Endothelial cell of umbilical vein (primary cell): ENCODE measurements around the gene PSME4. TPM values are rescaled to one million over a fixed set of nuclear protein-coding genes. Genes with fewer than 3 reads are reported as not detected.

Source experiments
- BruUV-seq: library from RNA; stranded (reverse); fragments of 400-500 nt; replicated peaks from 2 replicates; lab custom pipeline; 2021; lab: Mats Ljungman, UMichigan
- CTCF ChIA-PET: fragments of 300-600, 350-600 bp; sonication (Branson Sonifier 250); formaldehyde crosslinking; loops from one replicate; lab custom pipeline; 2021; ENCODE audit warnings: antibody characterized with exemption, inconsistent platforms; lab: Charles Lee
- POLR2A ChIA-PET: fragments of 300-600, 350-600 bp; sonication (Branson Sonifier 250); formaldehyde crosslinking; loops from one replicate; lab custom pipeline; 2021; ENCODE audit warnings: antibody characterized with exemption, inconsistent platforms; lab: Charles Lee
- DNase-seq: peaks from one replicate; pipeline ENCODE4 v3.0.0-alpha.2; 2011; ENCODE audit warnings: low read depth, low spot score
- FAIRE-seq: peaks from 2 replicates; lab custom pipeline; 2011; peaks lifted over from hg19 to GRCh38; lab: Jason Lieb, UNC
- H2AFZ ChIP-seq: 2 replicates; pipeline ENCODE4 v1.6.0; 2012; ENCODE audit warnings: low read depth, low read length, control low read depth, inconsistent platforms
- H3K27ac ChIP-seq: 2 replicates; pipeline ENCODE4 v1.5.1; 2011; ENCODE audit warnings: low read depth, mild to moderate bottlenecking, control low read depth, low read length, moderate library complexity; ENCODE audit not compliant: insufficient read depth
- H3K27me3 ChIP-seq, 2 experiments: 2 replicates each; pipeline versions ENCODE4 v1.6.0 to v1.6.1; 2011; ENCODE audit warnings: low read length in 2 of 2, mixed read lengths in 1 of 2; ENCODE audit not compliant: control insufficient read depth in 2 of 2, insufficient read depth in 2 of 2
- H3K36me3 ChIP-seq, 2 experiments: 2 replicates in 1 of 2; 3 replicates in 1 of 2; pipeline ENCODE4 v1.5.1; 2011; ENCODE audit warnings: low read length in 2 of 2, mild to moderate bottlenecking in 1 of 2, moderate library complexity in 1 of 2; ENCODE audit not compliant: control insufficient read depth in 2 of 2, insufficient read depth in 2 of 2; ENCODE audit errors: extremely low read depth in 1 of 2
- H3K4me1 ChIP-seq: 3 replicates; pipeline ENCODE4 v1.5.1; 2011; ENCODE audit warnings: mild to moderate bottlenecking, low read length; ENCODE audit not compliant: control insufficient read depth, insufficient read depth; ENCODE audit errors: extremely low read depth
- H3K4me2 ChIP-seq: 2 replicates; pipeline ENCODE4 v1.6.1; 2011; ENCODE audit warnings: low read length, control low read depth, mixed read lengths; ENCODE audit not compliant: insufficient read depth
- H3K4me3 ChIP-seq, 3 experiments: fragments of 200-600 bp in 1 of 3; sonication (generic), shearing (Covaris generic) in 1 of 3; replicated peaks in 1 of 3; 2 replicates each; pipeline ENCODE4 v1.5.1; 2011 to 2016; ENCODE audit warnings: control low read depth in 3 of 3, low read length in 3 of 3, mild to moderate bottlenecking in 2 of 3, inconsistent platforms in 1 of 3, low read depth in 1 of 3, moderate library complexity in 1 of 3; ENCODE audit not compliant: insufficient read depth in 1 of 3
- H3K79me2 ChIP-seq: 2 replicates; pipeline ENCODE4 v1.6.0; 2012; ENCODE audit warnings: low read length, inconsistent platforms; ENCODE audit not compliant: control insufficient read depth, insufficient read depth
- H3K9ac ChIP-seq: replicated peaks from 2 replicates; pipeline ENCODE3; 2011; ENCODE audit warnings: low read length, control low read depth; ENCODE audit not compliant: insufficient read depth; ENCODE audit errors: extremely low read depth
- H3K9me1 ChIP-seq: replicated peaks from 3 replicates; pipeline ENCODE4 v1.6.0; 2011; ENCODE audit warnings: mild to moderate bottlenecking, low read length; ENCODE audit not compliant: control insufficient read depth, insufficient read depth; ENCODE audit errors: extremely low read depth
- H3K9me3 ChIP-seq: replicated peaks from 2 replicates; pipeline ENCODE4 v1.5.1; 2012; ENCODE audit warnings: low read length, inconsistent platforms; ENCODE audit not compliant: control insufficient read depth, insufficient read depth
- H4K20me1 ChIP-seq: replicated peaks from 2 replicates; pipeline ENCODE3; 2011; ENCODE audit warnings: mild to moderate bottlenecking, low read length; ENCODE audit not compliant: control insufficient read depth, insufficient read depth; ENCODE audit errors: extremely low read depth
- CTCF ChIP-seq, 2 donors: IDR thresholded peaks; 1 replicate in 1 of 2; 2 replicates in 1 of 2; pipeline ENCODE4 v1.5.1; 2011; ENCODE audit warnings: low read length in 2 of 2, mild to moderate bottlenecking in 2 of 2, moderate library complexity in 2 of 2, control low read depth in 1 of 2, inconsistent platforms in 1 of 2, low read depth in 1 of 2; ENCODE audit not compliant: insufficient read depth in 1 of 2; ENCODE audit errors: extremely low read depth in 1 of 2
- EZH2 ChIP-seq: IDR thresholded peaks from 2 replicates; pipeline ENCODE4 v1.6.1; 2012; ENCODE audit warnings: borderline replicate concordance, low read depth, mild to moderate bottlenecking, moderate library complexity, low read length, inconsistent platforms; ENCODE audit not compliant: severe bottlenecking
- FOS ChIP-seq: IDR thresholded peaks from 2 replicates; pipeline ENCODE4 v1.6.1; 2011; ENCODE audit warnings: mild to moderate bottlenecking, low read length, moderate library complexity, borderline replicate concordance; ENCODE audit not compliant: insufficient read depth
- GATA2 ChIP-seq: IDR thresholded peaks from 2 replicates; pipeline ENCODE4 v1.7.0; 2011; ENCODE audit warnings: low read depth, mild to moderate bottlenecking, moderate library complexity, mixed read lengths, low read length; ENCODE audit not compliant: insufficient read length, insufficient read depth
- JUN ChIP-seq: IDR thresholded peaks from 2 replicates; pipeline ENCODE4 v1.6.1; 2011; ENCODE audit warnings: borderline replicate concordance, low read depth; ENCODE audit not compliant: insufficient read length, insufficient read depth
- MAX ChIP-seq: IDR thresholded peaks from 2 replicates; pipeline ENCODE4 v1.6.1; 2011; ENCODE audit not compliant: insufficient read depth, insufficient read length
- MYC ChIP-seq: IDR thresholded peaks from one replicate; pipeline ENCODE4 v1.6.1; 2011; ENCODE audit warnings: mild to moderate bottlenecking, low read depth, low read length
- POLR2A ChIP-seq: IDR thresholded peaks from 2 replicates; pipeline ENCODE4 v1.6.1; 2012; ENCODE audit warnings: low read depth, mild to moderate bottlenecking, control low read depth, low read length
- POLR2AphosphoS5 ChIP-seq: IDR thresholded peaks from 2 replicates; pipeline ENCODE4 v1.6.1; 2012; ENCODE audit warnings: low read depth, mild to moderate bottlenecking, control low read depth, low read length, moderate library complexity; ENCODE audit not compliant: insufficient read depth
- dilution Hi-C: fragments of 300-500 bp; cut with MboI; formaldehyde crosslinking; loops from one replicate; pipeline ENCODE4 v1.15.0; 2019; ENCODE audit warnings: low sequenced_read_pairs; ENCODE audit not compliant: extremely low pct_ligation_motif_present
- intact Hi-C: fragments of 100-400 bp; cut with micrococcal nuclease; formaldehyde crosslinking; loops from one replicate; pipeline ENCODE4 v1.10.0; 2022
- polyA plus RNA-seq, 4 experiments: library from polyadenylated mRNA; depleted of rRNA in 3 of 4; stranded (reverse) in 3 of 4; unstranded in 1 of 4; fragments of >200 nt; gene quantifications; 2 replicates each; pipeline versions ENCODE4 v1.2.1 to v1.2.3, GENCODE V29; 2011 to 2012; ENCODE audit warnings: missing spikeins in 1 of 4
- total RNA-seq: library from RNA; stranded (reverse); gene quantifications from 2 replicates; pipeline ENCODE4 v1.2.3, GENCODE V29; 2021

Gene PSME4
- total and polyA plus RNA-seq, 2 donors (not counting 3 experiments of a cell fraction or from before 2014, with no cell fraction given): 24.7 to 82.6 TPM

DNA sequence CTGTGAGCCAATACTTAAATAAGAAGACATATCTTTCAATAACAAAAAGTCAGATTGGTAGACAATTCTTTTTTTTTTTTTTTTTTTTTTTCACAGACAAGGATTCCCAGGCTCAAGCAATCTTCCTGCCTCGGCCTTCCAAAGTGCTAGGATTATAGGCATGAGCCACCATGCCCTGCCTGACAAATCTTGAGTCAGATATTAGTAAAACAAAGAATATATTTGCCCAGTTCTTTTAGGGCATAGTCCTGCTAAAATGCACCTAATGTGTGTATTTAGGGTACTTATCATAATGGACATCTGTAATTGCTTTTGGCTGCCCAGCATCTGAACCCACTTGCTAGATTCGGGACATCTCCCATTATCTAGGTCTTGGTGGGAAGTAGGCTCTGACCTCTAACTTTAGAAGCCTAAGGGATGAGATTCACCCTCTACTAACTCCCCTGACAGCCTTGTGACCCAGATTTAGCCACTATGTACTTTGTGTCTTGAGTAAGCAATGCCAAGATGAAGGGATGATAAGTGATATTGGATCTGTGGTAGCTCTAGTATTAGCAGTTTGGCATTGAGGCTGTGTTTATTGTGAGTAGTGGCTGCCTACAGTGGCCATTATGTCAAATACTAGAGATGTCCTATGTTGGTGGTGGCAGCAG is 18.5 kb upstream of the PSME4 start:
- Histone ChIP-seq H2AFZ (no peak overlapping the region), H3K9me1 (no peaks in the 10 kb centered on the region), H3K27me3 (no peaks in the 10 kb centered on the region), H3K9me3 (no peaks in the 10 kb centered on the region), H3K79me2 (no peaks in the 10 kb centered on the region), H3K36me3 (no peaks in the 10 kb centered on the region), H3K4me3 (no peak overlapping the region), H3K27ac (no peak overlapping the region), H4K20me1 (no peaks in the 10 kb centered on the region), H3K4me2 (no peak overlapping the region), H3K9ac (no peak overlapping the region), H3K4me1 (peaks cover 4% of the 10 kb centered on the region)
- BruUV-seq: no TSS peak
- POLR2A ChIA-PET: no interaction called here
- DNase-seq (no peak), FAIRE-seq (no peak)
- dilution Hi-C loops (no loop called here), intact Hi-C loops (no loop called here)
- CTCF ChIA-PET: no interaction called here
- TF ChIP-seq CTCF (IDR thresholded peaks at IDR 0.05; ENCODE audit: extremely low read depth in 1 of 2, insufficient read depth in 1 of 2, low read depth in 1 of 2, low read length in 2 of 2) (no peak), POLR2A (no peak), GATA2 (no peak), MAX (no peak), JUN (no peak), MYC (no peak), EZH2 (no peak), POLR2AphosphoS5 (no peak), FOS (no peak)
